RWPE2 (cell line): ENCODE measurements around the gene SMG6.
"Not testable (repeated sequence)": the region's sequence is repeated elsewhere in the genome, so short reads cannot be mapped to it uniquely, and the experiment has no call there.

Experiments used
- ATAC-seq: fragments of 200-7000 bp; cut with Tn5 transposase; 3 replicates; pipeline ENCODE4 v1.9.1; 2021; ENCODE audit warnings: low read depth
- DNase-seq: peaks from one replicate; pipeline ENCODE4 v3.0.0-alpha.2; 2020; ENCODE audit warnings: low spot score
- H3K27ac ChIP-seq: fragments of 450-650 bp; 2 replicates; pipeline ENCODE4 v1.5.1; 2017; ENCODE audit warnings: mild to moderate bottlenecking; ENCODE audit not compliant: poor library complexity, severe bottlenecking
- H3K27me3 ChIP-seq: fragments of 250-450 bp; sonication (Bioruptor Pico); 2 replicates; pipeline ENCODE4 v1.5.1; 2021; ENCODE audit warnings: mild to moderate bottlenecking, moderate library complexity; ENCODE audit not compliant: insufficient read depth, poor library complexity, severe bottlenecking
- H3K36me3 ChIP-seq: fragments of 250-450 bp; sonication (Bioruptor Pico); 2 replicates; pipeline ENCODE4 v1.5.1; 2020; ENCODE audit warnings: low read depth, mild to moderate bottlenecking, moderate library complexity
- H3K4me1 ChIP-seq: fragments of 250-450 bp; sonication (Bioruptor Pico); 2 replicates; pipeline ENCODE4 v1.5.1; 2021; ENCODE audit warnings: mild to moderate bottlenecking, moderate library complexity; ENCODE audit not compliant: insufficient read depth, poor library complexity, severe bottlenecking
- H3K4me3 ChIP-seq: fragments of 250-450 bp; sonication (Bioruptor Pico); 2 replicates; pipeline ENCODE4 v1.5.1; 2021; ENCODE audit warnings: mild to moderate bottlenecking, moderate library complexity; ENCODE audit not compliant: severe bottlenecking
- H3K9me3 ChIP-seq: fragments of 250-450 bp; sonication (Bioruptor Pico); 2 replicates; pipeline ENCODE4 v1.5.1; 2021; ENCODE audit warnings: mild to moderate bottlenecking, moderate library complexity; ENCODE audit not compliant: severe bottlenecking
- CTCF ChIP-seq: fragments of 450-650 bp; IDR thresholded peaks from one replicate; pipeline ENCODE4 v1.5.1; 2017; ENCODE audit warnings: mild to moderate bottlenecking, moderate library complexity; ENCODE audit not compliant: poor library complexity, severe bottlenecking

The SMG6 gene

GRCh38 chr17:2017274-2017941 is 286.2 kb downstream of the SMG6 start:
- ATAC-seq = no peak
- Histone ChIP-seq H3K4me3 (no peak overlapping the region), H3K27ac (no peak overlapping the region), H3K27me3 (no peaks in the 10 kb centered on the region), H3K9me3 (no peaks in the 10 kb centered on the region), H3K4me1 (no peaks in the 10 kb centered on the region), H3K36me3 (no peaks in the 10 kb centered on the region)
- TF ChIP-seq CTCF = no peak
- no peak for DNase-seq

DNA sequence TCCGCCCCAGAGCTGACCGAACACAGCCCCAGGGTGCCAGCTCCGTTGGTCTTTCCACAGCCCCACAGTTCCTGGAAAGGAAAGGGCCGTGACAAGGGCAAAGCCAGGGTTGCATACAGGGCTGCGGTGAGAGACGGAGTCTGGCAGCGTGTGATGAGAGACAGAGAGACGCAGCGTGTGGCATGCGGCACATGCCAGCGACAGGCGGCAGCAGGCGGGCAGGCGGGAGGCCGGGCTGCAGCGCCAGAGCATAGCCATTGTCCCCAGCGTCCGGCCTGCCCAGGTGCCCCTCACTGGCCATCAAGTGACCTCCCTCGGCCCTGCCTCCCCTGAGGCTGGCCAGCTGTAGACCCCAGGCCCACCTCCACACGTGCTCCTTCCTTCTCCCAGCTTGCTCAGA is 287.1 kb downstream of the SMG6 start:
- H3K4me3 ChIP-seq = no peak overlapping the region
- no peaks in the 10 kb centered on the region for H3K9me3 ChIP-seq
- DNase-seq (no peak), ATAC-seq (no peak)
- no peak for TF ChIP-seq CTCF
- no peaks in the 10 kb centered on the region for H3K27me3 ChIP-seq
- no peaks in the 10 kb centered on the region for H3K36me3 ChIP-seq
- peaks cover 6% of the 10 kb centered on the region for H3K4me1 ChIP-seq
- no peak overlapping the region for H3K27ac ChIP-seq

DNA sequence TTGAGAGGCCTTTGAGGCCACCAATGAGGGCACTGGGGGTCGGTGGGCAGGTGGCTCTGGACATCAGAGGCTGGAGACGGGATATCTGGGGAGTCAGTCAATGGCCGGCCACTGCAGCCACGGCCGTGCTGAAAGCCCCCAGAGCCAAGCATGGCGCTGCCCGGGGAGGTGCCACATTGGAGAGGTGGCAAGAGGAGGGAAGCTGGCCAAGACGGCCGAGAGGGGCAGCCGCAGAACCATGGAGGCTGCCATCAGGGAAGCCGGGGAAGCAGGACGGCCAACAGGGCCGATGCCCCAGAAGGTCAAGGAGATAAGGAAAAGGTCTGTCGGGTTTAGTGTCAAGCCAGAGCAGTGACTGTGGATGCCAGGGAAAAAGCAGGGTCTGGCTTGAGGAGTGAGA is 288.3 kb downstream of the SMG6 start:
- no peak for ATAC-seq

DNA sequence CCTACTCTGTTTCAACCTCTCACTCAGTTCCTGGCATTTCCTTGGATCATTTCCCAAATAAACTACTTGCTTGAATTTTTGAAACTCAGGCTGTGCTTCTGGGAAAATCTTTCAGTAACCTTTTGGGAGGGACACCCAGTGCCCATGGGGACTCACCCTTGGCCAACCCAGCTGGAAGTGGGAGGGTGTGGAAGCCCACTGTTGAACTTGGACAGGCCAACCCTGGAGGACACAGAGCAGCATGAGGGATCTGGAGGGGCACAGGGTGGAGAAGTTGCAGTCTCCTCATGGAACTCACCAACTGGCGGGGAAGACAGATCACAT is 289.6 kb downstream of the SMG6 start:
- Histone ChIP-seq H3K27ac (no peak overlapping the region), H3K4me1 (peaks cover 10% of the 10 kb centered on the region), H3K36me3 (no peaks in the 10 kb centered on the region), H3K9me3 (no peaks in the 10 kb centered on the region), H3K4me3 (no peak overlapping the region), H3K27me3 (no peaks in the 10 kb centered on the region)
- no peak for DNase-seq
- ATAC-seq = no peak
- no peak for TF ChIP-seq CTCF

More for the DNA sequence above, 288.3 kb downstream of the SMG6 start:
- no peaks in the 10 kb centered on the region for H3K36me3 ChIP-seq
- no peak overlapping the region for H3K4me3 ChIP-seq
- peaks cover 10% of the 10 kb centered on the region for H3K4me1 ChIP-seq
- no peak for TF ChIP-seq CTCF
- H3K27me3 ChIP-seq = no peaks in the 10 kb centered on the region
- H3K27ac ChIP-seq = no peak overlapping the region
- no peaks in the 10 kb centered on the region for H3K9me3 ChIP-seq
- DNase-seq = no peak

GRCh38 chr17:2013220-2013993 is 290.2 kb downstream of the SMG6 start:
- H3K9me3 ChIP-seq, ATAC-seq, H3K4me3 ChIP-seq, H3K27ac ChIP-seq, H3K4me1 ChIP-seq, DNase-seq, H3K36me3 ChIP-seq, H3K27me3 ChIP-seq: not testable (repeated sequence)
